Measurements from ENCODE around the gene RALA. TPM values are rescaled to one million over a fixed set of nuclear protein-coding genes. Genes with fewer than 3 reads are reported as not detected.

Gene RALA
- total RNA-seq, 4 donors from 2014 or later = 5.4 to 29.8 (median 17.9) TPM

DNA sequence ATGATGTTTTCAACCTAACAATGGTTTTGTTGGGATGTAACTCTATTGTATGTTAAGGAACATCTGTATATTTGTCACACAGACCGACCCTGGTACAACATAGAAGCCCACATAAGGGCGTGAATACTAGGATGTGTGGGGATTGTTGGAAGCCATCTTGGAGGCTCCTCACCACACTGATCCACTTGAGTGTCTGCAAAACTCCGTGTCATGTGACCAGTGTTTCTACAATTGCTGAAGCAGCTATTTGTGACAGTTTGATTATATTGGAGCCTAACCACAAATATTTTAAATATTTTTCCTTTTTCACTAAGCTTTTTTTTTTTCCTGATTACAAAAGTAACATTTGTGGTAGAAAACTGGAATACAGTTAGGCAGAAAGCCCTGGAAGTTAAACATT, 27.9 kb downstream of the RALA start:
- DNase-seq = no peak
- H3K4me1 ChIP-seq = peaks cover 0 to 7% (median 4%) of the 10 kb centered on the region in 4 donors
- no peak for TF ChIP-seq POLR2A (IDR thresholded peaks at IDR 0.05)
- TF ChIP-seq, protein P1, sequence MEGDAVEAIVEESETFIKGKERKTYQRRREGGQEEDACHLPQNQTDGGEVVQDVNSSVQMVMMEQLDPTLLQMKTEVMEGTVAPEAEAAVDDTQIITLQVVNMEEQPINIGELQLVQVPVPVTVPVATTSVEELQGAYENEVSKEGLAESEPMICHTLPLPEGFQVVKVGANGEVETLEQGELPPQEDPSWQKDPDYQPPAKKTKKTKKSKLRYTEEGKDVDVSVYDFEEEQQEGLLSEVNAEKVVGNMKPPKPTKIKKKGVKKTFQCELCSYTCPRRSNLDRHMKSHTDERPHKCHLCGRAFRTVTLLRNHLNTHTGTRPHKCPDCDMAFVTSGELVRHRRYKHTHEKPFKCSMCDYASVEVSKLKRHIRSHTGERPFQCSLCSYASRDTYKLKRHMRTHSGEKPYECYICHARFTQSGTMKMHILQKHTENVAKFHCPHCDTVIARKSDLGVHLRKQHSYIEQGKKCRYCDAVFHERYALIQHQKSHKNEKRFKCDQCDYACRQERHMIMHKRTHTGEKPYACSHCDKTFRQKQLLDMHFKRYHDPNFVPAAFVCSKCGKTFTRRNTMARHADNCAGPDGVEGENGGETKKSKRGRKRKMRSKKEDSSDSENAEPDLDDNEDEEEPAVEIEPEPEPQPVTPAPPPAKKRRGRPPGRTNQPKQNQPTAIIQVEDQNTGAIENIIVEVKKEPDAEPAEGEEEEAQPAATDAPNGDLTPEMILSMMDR (IDR thresholded peaks at IDR 0.05) = no peak
- no peak for TF ChIP-seq EP300 (IDR thresholded peaks at IDR 0.05; ENCODE audit: low read depth)
- TF ChIP-seq POLR2AphosphoS5 (IDR thresholded peaks at IDR 0.05) = no peak
- H3K27me3 ChIP-seq = no peaks in the 10 kb centered on the region
- 77 to 89% methylated on average over 3 of the region's 3 CpGs for WGBS, 2 donors (ENCODE audit: low coverage in 1 of 2)
- no peaks in the 10 kb centered on the region for H3K9me3 ChIP-seq
- no peak overlapping the region for H3K27ac ChIP-seq
- intact Hi-C loops (cut with DNase I; ENCODE audit: low total_unique reads) (no loop called here), in situ Hi-C loops (cut with MboI; ENCODE audit: low pct_ligation_motif_present in 1 of 4, low pct_unique_long_range_greater_than_20kb in 1 of 4, low sequenced_read_pairs in 3 of 4) (no loop called here)
- H3K36me3 ChIP-seq = no peaks in the 10 kb centered on the region
- no peak overlapping the region for H3K4me3 ChIP-seq

DNA sequence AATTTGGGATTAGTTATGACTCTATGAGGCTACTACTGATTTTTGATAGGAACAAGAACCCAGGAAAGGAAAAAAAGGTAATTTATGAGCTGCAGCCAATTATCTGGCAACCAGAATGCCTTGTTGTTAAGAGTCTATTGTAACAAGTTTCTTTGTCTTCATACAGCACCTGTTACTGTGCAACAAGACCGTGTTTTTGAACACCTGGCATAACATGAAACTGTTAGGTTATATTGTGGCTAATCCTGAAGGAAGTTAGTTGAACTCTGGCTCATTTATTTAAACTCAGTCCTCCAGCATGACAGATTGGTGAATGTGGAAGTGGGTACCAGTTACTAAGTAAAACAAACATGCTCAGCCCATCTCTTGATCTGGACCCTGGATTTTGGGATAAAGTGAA, 33.0 kb downstream of the RALA start:
- no peak overlapping the region for H3K4me3 ChIP-seq
- no peaks in the 10 kb centered on the region for H3K36me3 ChIP-seq
- H3K4me1 ChIP-seq = peaks cover 0 to 13% (median 2%) of the 10 kb centered on the region in 4 donors
- intact Hi-C loops (cut with DNase I; ENCODE audit: low total_unique reads) (no loop called here), in situ Hi-C loops (cut with MboI; ENCODE audit: low pct_ligation_motif_present in 1 of 4, low pct_unique_long_range_greater_than_20kb in 1 of 4, low sequenced_read_pairs in 3 of 4) (no loop called here)
- WGBS, 2 donors (ENCODE audit: low coverage in 1 of 2) = 32 to 67% methylated on average over 1 of the region's 1 CpG
- no peak for DNase-seq
- no peaks in the 10 kb centered on the region for H3K27me3 ChIP-seq
- no peak overlapping the region for H3K27ac ChIP-seq
- H3K9me3 ChIP-seq = no peaks in the 10 kb centered on the region
- no peak for TF ChIP-seq POLR2A (IDR thresholded peaks at IDR 0.05)
- no peak for TF ChIP-seq EP300 (IDR thresholded peaks at IDR 0.05; ENCODE audit: low read depth)
- TF ChIP-seq, protein P1 (IDR thresholded peaks at IDR 0.05) = no peak
- TF ChIP-seq POLR2AphosphoS5 (IDR thresholded peaks at IDR 0.05) = no peak

DNA sequence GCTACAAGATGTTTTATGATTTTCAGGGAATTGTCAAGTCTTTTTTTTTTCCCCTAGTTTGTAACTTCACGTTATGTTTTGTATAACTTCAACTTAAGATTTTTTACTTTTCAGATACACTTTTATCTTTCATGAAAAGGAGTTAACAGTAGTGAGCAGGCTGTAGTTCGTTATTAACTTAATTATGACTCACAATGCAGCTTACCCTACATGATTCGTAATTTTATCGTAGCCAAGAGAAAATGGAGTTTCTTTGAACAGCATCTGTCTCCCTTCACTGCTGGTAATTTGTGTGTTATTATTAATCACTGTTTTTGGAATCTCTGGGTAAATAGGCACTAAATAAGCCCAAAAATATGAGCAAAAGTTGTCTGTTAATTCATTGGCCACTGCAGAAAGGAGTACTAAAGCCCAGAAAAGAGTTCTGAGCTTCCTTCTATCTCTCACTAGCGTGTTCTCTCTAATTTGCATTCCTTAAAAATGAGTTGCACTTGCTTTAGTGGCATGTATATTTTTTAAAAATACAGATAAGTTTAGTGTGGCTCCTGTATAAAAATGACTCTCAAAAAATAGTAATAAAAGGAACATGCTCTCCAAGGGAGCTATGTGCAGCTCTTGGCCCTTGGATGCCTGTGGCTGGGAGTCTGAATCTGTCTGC, 36.1 kb downstream of the RALA start:
- no peak overlapping the region for H3K4me3 ChIP-seq
- TF ChIP-seq EP300 (IDR thresholded peaks at IDR 0.05; ENCODE audit: low read depth) (no peak), POLR2A (IDR thresholded peaks at IDR 0.05) (no peak), POLR2AphosphoS5 (IDR thresholded peaks at IDR 0.05) (no peak)
- TF ChIP-seq, protein P1 (IDR thresholded peaks at IDR 0.05) = no peak
- WGBS, 2 donors (ENCODE audit: low coverage in 1 of 2) = 74 to 79% methylated on average over 5 of the region's 5 CpGs
- intact Hi-C loops (cut with DNase I; ENCODE audit: low total_unique reads) = no loop called here
- H3K4me1 ChIP-seq = peaks cover 0 to 13% (median 2%) of the 10 kb centered on the region in 4 donors
- no peak overlapping the region for H3K27ac ChIP-seq
- DNase-seq = no peak
- H3K27me3 ChIP-seq = no peaks in the 10 kb centered on the region
- in situ Hi-C loops (cut with MboI; ENCODE audit: low pct_ligation_motif_present in 1 of 4, low pct_unique_long_range_greater_than_20kb in 1 of 4, low sequenced_read_pairs in 3 of 4) = no loop called here
- H3K9me3 ChIP-seq = no peaks in the 10 kb centered on the region
- H3K36me3 ChIP-seq = no peaks in the 10 kb centered on the region

DNA sequence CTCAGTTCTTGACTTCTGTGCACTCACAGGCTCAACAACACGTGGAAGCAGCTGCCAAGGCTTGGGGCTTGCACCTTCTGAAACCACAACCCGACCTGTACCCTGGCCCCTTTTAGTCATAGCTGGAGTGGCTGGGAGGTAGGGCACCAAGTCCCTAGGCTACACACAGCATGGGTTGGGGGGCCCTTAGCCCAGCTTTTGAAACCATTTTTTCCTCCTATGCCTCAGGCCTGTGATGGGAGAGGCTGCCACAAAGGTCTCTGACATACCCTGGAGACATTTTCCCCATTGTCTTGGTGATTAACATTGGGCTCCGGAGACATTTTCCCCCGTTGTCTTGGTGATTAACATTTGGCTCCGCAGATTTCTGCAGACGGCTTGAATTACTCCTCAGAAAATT, 38.6 kb downstream of the RALA start:
- Histone ChIP-seq H3K36me3 (no peaks in the 10 kb centered on the region), H3K4me3 (no peak overlapping the region), H3K27ac (no peak overlapping the region), H3K27me3 (no peaks in the 10 kb centered on the region), H3K9me3 (no peaks in the 10 kb centered on the region), H3K4me1 (peaks cover 0 to 11% (median 5%) of the 10 kb centered on the region in 4 donors)
- in situ Hi-C loops (cut with MboI; ENCODE audit: low pct_ligation_motif_present in 1 of 4, low pct_unique_long_range_greater_than_20kb in 1 of 4, low sequenced_read_pairs in 3 of 4) = no loop called here
- 88 to 93% methylated on average over 6 of the region's 6 CpGs for WGBS, 2 donors (ENCODE audit: low coverage in 1 of 2)
- DNase-seq = no peak
- TF ChIP-seq POLR2AphosphoS5 (IDR thresholded peaks at IDR 0.05) = no peak
- TF ChIP-seq EP300 (IDR thresholded peaks at IDR 0.05; ENCODE audit: low read depth) = no peak
- no peak for TF ChIP-seq POLR2A (IDR thresholded peaks at IDR 0.05)
- TF ChIP-seq, protein P1 (IDR thresholded peaks at IDR 0.05) = no peak
- intact Hi-C loops (cut with DNase I; ENCODE audit: low total_unique reads) = no loop called here

Measured in transverse colon (tissue), 4 donors.